ENCODE measurements around the gene IQSEC1.

Gene IQSEC1

GRCh38 chr3:13073326-13074005 lies at the start of gene IQSEC1:
TSS of gene IQSEC1 (minus strand) at chr3:13073429. CDS start at chr3:13073014, 415 bp downstream.
- DNase-seq: peak; percentile 51

GRCh38 chr3:13122081-13123012 lies 49.1 kb upstream of the IQSEC1 start:
- DNase-seq: no peak

DNA sequence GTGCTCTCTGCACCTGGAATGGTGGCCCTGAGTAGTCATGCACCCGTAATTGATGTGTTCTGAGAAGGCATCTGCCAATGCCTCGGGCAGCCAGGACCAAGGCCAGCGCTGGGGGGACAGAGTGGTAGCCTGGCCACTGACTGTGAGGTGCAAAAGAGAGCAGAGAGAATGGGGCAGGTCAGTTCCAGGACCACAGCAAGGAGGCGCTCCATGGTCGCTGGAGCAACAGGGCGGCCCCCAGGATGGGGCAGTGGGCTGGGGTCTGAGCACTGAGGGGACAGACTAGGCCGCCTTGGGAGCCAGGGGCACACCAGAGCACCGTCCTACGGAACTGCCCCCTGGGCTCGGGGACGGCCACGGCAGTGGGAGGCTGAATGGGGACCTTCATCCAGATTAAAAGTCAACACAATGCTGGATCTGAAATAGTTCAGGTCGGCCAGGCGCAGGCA lies 48.3 kb upstream of the IQSEC1 start:
- DNase-seq: no peak

DNA sequence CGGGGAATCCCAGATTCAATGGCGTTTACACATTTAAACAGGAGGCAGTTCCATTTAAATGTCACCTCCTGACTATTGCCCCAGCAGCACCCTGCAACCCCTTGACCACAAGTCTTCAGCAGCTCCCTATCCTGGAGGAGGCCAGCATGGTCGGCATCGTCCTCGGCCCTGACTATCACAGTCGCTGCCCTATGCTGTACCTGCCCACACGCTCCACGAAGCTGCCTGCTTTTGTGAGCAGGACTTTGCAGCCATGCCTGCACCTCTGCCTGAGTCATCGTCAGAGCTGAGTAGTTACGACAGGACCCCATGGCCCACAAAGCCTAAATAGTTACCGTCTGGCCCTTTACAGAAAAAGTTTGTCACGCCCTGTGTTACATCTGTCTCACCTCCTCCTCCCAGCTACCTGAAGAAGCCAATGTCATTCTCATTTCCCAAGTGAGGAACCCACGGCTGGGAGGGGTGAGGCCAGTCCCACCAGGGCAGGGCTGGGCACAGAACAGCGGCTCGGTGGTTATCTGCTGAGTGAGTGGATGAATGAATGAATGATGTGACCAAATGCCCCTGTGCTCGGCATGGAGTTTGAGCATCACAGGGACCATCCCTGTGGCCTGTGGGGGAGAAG lies 47.8 kb upstream of the IQSEC1 start:
- DNase-seq: no peak

- no peak for DNase-seq
These were observed 47.2 kb upstream of the IQSEC1 start for GRCh38 chr3:13120289-13120927.

GRCh38 chr3:13119471-13120220 lies 46.4 kb upstream of the IQSEC1 start:
- no peak for DNase-seq

- no peak for DNase-seq
These were observed 43.2 kb upstream of the IQSEC1 start for GRCh38 chr3:13116426-13116825.

DNA sequence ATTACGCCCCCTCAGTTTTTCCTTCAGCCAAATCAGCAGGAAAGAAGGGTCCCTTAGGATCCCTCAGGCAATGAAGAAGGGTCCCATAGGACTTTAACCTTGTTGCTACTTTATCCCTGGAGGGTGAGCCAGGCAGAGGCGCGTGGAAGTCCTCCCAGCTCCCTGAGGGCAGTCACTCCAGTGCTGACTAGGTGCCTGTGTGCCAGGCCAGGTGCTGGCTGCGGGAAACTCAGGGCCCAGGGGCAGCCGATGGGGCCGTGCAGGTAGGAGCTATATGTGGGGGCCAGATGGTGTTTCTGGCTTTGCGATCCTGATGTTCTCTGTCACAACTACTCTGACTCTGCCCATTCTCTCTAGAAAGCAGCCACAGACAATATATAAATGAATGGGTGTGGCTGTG lies 42.8 kb upstream of the IQSEC1 start:
- DNase-seq: no peak

DNA sequence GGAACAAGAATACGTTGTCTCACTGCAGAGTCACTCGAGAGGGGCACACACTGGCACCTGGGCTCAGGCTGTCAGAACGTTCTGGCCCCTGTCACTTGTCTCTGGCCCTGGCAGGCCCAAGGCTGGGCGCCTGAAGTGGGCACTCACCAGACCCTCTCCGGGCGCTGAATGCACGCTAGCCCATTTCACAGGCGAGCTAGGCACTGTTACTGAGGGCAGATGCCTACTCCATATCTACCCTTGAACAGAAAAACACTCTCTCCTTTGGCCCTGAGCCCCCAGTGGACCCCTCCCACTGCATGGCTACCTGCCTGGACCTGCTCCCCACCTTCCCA lies 42.3 kb upstream of the IQSEC1 start:
- DNase-seq: no peak

DNA sequence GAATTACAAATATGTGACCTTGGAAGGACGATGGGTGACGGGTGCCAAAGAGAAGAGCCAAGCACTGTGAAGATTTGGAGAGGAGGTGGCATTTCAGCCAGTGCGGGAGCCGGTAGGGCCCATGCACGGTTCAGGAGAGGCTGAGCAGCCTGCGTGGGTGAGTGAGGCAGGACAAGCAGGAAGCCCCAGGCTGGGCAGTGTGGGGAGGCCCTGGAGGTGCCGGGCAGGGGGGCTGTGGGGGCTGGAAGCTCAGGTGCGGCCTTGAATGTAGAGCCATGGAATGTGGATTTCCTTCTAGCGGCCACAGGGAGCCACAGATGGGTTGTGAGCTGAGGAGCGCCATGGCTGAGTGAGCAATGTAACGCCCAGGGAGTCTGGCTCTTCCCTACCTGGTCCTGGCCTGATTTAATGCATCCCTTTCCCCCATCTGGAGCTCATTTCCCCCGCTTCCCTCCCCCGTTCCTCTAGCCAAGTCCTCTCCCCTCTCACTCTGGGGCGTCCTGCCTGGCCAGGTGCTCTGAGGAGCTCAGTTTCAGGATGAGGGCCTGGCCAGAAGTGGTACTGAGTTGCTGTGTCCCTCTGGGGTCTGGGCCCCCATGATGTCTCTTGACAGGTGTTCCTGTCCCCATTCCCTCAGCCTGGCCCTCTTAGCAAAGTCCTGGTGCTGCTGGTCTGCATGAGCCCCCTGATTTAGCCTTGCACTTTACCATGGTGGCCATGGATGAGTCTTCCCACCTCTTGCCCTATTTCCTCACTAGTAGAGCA lies 41.8 kb upstream of the IQSEC1 start:
- DNase-seq: no peak

DNA sequence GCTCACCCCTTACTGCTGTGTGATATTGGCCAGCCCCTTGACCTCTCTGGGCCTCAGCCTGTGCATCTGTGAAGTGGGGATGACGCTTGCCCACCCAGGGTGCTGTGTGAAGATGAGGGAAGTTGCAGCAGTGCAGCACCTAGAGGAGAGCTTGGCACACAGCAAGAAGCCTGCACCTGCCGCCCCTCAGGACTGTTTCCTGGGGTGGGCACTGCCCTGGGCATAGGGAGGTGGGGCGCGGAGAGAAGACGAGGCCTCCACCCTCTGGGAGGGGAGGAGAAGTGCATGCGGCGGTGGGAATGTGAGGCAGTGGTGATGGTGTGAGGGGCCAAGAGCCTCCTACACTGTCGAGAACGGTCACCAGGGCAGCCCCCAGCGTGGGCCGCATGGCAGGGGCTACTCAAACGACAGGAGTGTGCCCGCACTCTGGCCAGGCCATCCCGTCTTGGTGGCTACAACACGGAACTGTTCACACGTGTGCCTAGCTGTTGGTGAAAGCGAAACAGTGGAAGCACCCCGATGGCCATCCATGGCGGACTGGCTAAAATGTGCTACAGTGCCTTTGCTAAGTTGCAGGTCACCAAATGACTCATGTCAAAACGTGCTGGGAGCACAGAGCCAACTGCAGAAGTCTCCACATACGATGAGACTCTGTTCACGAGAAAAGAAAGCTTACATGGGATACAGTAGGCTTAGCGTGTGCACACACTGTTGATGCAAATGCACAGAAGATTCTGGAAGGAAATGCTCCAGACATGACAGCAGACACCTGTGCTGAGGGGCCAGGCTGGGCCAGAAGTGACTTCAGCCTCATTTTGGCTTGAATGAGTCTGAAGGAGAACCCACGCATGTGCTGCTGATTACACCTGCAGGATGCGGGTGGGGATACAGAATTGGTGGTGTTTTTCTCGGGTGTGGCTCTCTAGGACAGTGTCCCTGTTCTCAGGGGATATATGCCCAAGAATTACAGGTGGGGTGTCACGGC lies 40.4 kb upstream of the IQSEC1 start:
- DNase-seq: no peak

GRCh38 chr3:13112521-13113345 lies 39.5 kb upstream of the IQSEC1 start:
- no peak for DNase-seq

GRCh38 chr3:13111873-13112520 lies 38.8 kb upstream of the IQSEC1 start:
- no peak for DNase-seq

DNA sequence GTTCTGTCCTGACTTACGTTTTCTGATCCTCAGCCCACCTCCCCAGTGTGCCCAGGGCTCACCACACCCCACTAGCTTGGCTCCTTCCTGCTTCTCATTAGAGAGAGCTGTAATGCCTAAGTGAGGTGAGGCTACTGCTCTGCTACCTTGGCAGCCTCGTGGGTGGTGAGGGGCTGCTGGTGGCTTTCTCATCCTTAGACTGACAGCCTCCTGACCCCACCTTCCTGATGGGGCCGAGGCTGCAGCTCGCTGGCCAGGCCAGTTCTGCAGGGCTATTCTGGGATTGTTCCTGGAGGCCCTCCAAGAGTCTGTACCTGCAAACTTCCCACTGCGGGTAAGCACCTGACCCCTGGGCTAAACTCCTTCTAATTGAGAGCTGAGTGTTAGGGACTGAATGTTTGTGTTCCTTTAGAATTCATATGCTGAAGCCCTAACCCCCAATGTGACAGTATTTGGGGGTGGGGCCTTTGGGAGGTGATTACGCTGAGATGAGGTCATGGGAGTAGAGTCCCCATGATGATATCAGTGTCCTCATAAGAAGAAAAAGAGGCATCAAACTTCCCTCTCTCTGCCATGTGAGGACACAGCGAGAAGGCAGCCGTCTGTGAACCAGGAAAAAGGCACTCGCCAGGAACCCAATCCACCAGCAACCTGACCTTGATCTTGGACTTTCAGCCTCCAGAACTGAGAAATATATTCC lies 38.1 kb upstream of the IQSEC1 start:
- DNase-seq: no peak

GRCh38 chr3:13110678-13111116 lies 37.5 kb upstream of the IQSEC1 start:
- DNase-seq: no peak

- no peak for DNase-seq
These were observed 36.3 kb upstream of the IQSEC1 start for GRCh38 chr3:13109516-13109915.

- no peak for DNase-seq
These were observed 35.6 kb upstream of the IQSEC1 start for GRCh38 chr3:13108861-13109260.

DNA sequence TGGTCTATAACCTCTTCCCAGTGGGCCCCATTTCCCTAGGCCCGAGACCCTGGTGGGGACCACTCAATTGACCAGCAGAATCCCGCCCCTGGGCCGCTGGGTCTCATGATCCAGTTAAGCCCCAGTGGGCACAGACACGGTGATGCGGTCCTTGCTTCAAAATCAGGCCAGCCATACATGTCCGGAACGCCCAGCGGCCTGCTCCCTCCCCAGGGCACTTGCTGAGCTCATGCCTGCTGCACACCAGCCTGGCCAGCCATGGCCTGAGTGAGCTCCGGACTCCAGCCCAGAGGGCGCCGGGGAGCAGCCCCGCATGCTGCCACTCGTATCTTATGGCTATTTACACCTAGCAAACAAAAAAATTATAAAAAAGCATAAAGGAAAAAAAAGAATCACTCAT lies 34.4 kb upstream of the IQSEC1 start:
- DNase-seq: no peak

Measured in activated effector memory CD4-positive, alpha-beta T cell treated with Interleukin-2 at 50 U/mL for 16 hours (primary cell).